Right atrium auricular region (tissue), 2 donors: ENCODE results near the gene MGAT1. TPM values are rescaled to one million over a fixed set of nuclear protein-coding genes. Genes with fewer than 3 reads are reported as not detected.

Source experiments
- DNase-seq: peaks from one replicate; pipeline ENCODE4 v3.0.0-alpha.2; 2019; ENCODE audit warnings: low spot score
- H3K27ac ChIP-seq, 2 donors: fragments of 200-600 bp; sonication (generic); 1 replicate in 1 of 2; 2 replicates in 1 of 2; pipeline ENCODE4 v1.5.1; 2016 to 2019
- H3K27me3 ChIP-seq, 2 donors: fragments of 200-600 bp; sonication (generic); one replicate each; pipeline versions ENCODE4 v1.5.1 to v1.6.0; 2017 to 2019
- H3K36me3 ChIP-seq: fragments of 200-600 bp; sonication (generic); one replicate; pipeline ENCODE4 v1.5.1; 2016
- H3K4me1 ChIP-seq, 2 donors: fragments of 200-600 bp; sonication (generic); one replicate each; pipeline versions ENCODE4 v1.5.1 to v1.6.0; 2017 to 2019
- H3K4me3 ChIP-seq, 2 donors: fragments of 200-600 bp; sonication (generic); 1 replicate in 1 of 2; 2 replicates in 1 of 2; pipeline ENCODE4 v1.5.1; 2017 to 2019; ENCODE audit warnings: mild to moderate bottlenecking in 1 of 2, moderate library complexity in 1 of 2
- H3K9me3 ChIP-seq, 2 donors: fragments of 200-600 bp; sonication (generic); one replicate each; pipeline ENCODE4 v1.5.1; 2019
- total RNA-seq, 2 donors: library from RNA; depleted of rRNA; stranded (reverse); fragments of >200 nt; gene quantifications; one replicate each; pipeline ENCODE4 v1.1.0, GENCODE V29; 2016
- TF ChIP-seq, protein P1 (sequence below), 2 donors: fragments of 200-600 bp; sonication (generic); IDR thresholded peaks; one replicate each; pipeline ENCODE4 v1.5.1; 2019; ENCODE audit warnings: antibody characterized with exemption in 2 of 2

The MGAT1 gene
- total RNA-seq, 2 donors from 2014 or later: 84.1 to 130 TPM

DNA sequence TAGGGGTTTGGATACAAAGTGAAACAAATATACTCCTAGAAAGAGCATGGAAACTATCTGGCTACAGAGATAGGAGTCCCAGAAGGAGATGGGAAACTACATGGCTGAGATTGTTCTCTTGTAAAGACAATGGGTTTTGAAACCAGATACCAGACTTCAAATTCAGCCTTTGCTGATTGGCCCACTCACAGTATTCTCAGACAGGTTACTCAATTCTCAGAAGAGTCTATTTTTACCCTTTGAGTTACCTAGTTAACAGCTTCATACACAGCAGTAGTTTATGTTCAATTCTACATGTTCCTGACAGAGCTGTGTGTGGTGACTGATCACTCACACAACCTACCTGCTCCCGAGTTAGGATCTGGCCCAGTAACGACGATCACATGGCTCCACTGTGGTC, 44.4 kb upstream of the MGAT1 start:
- no peaks in the 10 kb centered on the region for H3K27me3 ChIP-seq
- TF ChIP-seq, protein P1, sequence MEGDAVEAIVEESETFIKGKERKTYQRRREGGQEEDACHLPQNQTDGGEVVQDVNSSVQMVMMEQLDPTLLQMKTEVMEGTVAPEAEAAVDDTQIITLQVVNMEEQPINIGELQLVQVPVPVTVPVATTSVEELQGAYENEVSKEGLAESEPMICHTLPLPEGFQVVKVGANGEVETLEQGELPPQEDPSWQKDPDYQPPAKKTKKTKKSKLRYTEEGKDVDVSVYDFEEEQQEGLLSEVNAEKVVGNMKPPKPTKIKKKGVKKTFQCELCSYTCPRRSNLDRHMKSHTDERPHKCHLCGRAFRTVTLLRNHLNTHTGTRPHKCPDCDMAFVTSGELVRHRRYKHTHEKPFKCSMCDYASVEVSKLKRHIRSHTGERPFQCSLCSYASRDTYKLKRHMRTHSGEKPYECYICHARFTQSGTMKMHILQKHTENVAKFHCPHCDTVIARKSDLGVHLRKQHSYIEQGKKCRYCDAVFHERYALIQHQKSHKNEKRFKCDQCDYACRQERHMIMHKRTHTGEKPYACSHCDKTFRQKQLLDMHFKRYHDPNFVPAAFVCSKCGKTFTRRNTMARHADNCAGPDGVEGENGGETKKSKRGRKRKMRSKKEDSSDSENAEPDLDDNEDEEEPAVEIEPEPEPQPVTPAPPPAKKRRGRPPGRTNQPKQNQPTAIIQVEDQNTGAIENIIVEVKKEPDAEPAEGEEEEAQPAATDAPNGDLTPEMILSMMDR (IDR thresholded peaks at IDR 0.05): no peak
- H3K4me3 ChIP-seq: no peak overlapping the region
- no peak for DNase-seq
- no peak overlapping the region for H3K27ac ChIP-seq
- peaks cover 44% of the 10 kb centered on the region for H3K36me3 ChIP-seq
- H3K4me1 ChIP-seq: no peaks in the 10 kb centered on the region
- H3K9me3 ChIP-seq: no peaks in the 10 kb centered on the region

DNA sequence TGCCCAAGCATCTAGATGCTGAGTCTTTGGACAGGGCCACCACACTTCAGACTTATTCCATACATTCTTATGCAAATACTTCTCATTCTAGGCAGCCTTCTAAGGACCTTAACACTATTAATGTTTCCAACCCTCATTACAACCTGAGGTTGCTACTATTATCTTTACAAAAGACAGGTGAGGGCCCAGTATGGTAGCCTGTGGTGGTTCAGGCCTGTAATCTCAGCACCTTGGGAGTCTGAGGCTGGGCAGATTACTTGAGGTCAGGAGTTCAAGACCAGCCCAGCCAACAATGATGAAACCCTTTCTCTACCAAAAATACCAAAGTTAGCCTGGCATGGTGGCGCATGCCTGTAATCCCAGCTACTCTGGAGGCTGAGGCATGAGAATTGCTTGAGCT, 42.3 kb upstream of the MGAT1 start:
- H3K27me3 ChIP-seq: no peaks in the 10 kb centered on the region
- TF ChIP-seq, protein P1 (IDR thresholded peaks at IDR 0.05): no peak
- DNase-seq: no peak
- H3K27ac ChIP-seq: no peak overlapping the region
- no peaks in the 10 kb centered on the region for H3K9me3 ChIP-seq
- no peak overlapping the region for H3K4me3 ChIP-seq
- peaks cover 24% of the 10 kb centered on the region for H3K36me3 ChIP-seq
- no peaks in the 10 kb centered on the region for H3K4me1 ChIP-seq

DNA sequence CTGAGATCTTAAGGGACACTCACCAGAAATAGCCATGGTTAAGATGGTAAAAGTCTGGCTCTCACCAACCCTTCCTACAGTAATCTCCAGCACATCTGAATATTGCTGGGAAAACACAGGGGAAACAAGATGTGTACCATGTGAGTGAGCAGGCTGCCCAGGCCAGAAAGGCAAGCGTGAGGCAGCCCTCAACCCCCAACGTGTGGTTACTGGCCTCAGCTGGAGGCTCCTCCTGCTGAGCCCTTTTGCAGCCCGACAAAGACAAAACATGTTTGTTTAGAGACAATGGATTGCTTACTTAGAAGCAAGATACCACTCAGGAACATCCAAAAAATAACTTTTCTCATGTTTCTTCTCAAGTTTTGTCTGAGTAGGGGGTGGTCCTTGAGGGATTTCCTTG, 41.8 kb upstream of the MGAT1 start:
- Histone ChIP-seq H3K36me3 (peaks cover 19% of the 10 kb centered on the region), H3K4me1 (no peaks in the 10 kb centered on the region), H3K9me3 (no peaks in the 10 kb centered on the region), H3K27ac (no peak overlapping the region), H3K27me3 (no peaks in the 10 kb centered on the region), H3K4me3 (no peak overlapping the region)
- TF ChIP-seq, protein P1 (IDR thresholded peaks at IDR 0.05): no peak
- no peak for DNase-seq

DNA sequence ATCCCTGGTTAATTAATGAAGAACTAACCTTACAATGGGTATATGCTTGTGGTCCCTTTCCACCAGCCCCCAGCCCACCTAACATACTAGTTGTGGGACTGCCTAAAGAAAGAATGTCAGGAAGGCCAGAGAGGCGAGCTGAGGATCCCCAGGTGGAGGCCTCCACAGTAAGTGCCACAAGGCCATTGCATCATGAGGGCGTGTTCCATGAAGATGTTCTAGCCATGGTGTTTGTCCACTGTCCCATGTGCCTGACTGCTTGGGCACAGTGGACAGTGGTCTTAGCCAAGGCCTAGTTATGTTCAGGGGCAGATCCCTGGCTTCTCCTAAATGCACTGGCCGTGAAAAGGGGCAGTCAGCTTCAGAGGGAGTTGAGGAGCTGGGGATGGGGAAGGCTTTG, 37.3 kb upstream of the MGAT1 start:
- Histone ChIP-seq H3K36me3 (peaks cover 20% of the 10 kb centered on the region), H3K27me3 (no peaks in the 10 kb centered on the region), H3K4me3 (no peak overlapping the region), H3K4me1 (no peaks in the 10 kb centered on the region), H3K9me3 (no peaks in the 10 kb centered on the region), H3K27ac (no peak overlapping the region)
- no peak for DNase-seq
- TF ChIP-seq, protein P1 (IDR thresholded peaks at IDR 0.05): no peak

DNA sequence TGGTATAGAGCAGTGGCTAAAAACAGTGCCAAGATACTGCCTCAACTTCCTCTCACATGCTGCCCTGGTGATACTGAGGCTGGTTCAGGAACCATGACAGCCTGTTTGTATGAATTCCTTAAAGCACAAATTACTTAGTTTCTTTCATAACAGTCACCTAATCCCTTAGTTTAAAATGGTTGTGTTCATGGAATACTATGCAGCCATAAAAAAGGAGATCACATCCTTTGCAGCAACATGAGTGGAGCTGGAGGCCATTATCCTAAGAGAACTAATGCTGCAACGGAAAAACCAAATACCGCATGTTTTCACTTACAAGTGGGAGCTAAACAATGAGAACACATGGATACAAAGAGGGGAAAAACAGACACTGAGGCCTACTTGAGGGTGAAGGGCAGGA, 36.6 kb upstream of the MGAT1 start:
- H3K36me3 ChIP-seq: peaks cover 27% of the 10 kb centered on the region
- H3K27ac ChIP-seq: no peak overlapping the region
- H3K4me3 ChIP-seq: no peak overlapping the region
- no peaks in the 10 kb centered on the region for H3K27me3 ChIP-seq
- H3K9me3 ChIP-seq: no peaks in the 10 kb centered on the region
- no peak for DNase-seq
- TF ChIP-seq, protein P1 (IDR thresholded peaks at IDR 0.05): no peak
- no peaks in the 10 kb centered on the region for H3K4me1 ChIP-seq

DNA sequence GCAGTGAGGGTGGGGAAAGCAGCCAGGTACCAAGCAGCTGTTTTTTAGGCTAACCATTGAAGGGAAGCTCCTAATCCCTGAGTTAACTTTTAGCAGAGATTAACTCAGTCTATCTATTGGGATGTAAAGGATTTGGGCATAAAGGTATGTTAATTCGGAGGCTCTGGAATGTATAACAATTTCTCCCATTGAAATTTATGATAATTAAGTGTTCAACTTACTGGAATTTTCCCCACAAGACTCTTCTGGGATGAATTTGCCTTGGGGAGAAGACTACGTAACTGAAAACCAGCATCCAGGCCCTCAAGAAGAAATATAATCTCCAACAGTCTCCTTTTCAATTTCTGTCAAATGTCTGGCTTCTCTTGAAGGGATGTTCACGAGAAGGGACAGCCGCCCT, 34.9 kb upstream of the MGAT1 start:
- no peak overlapping the region for H3K27ac ChIP-seq
- no peaks in the 10 kb centered on the region for H3K27me3 ChIP-seq
- peaks cover 0 to 7% of the 10 kb centered on the region in 2 donors for H3K4me1 ChIP-seq
- no peaks in the 10 kb centered on the region for H3K9me3 ChIP-seq
- H3K36me3 ChIP-seq: peaks cover 27% of the 10 kb centered on the region
- TF ChIP-seq, protein P1 (IDR thresholded peaks at IDR 0.05): no peak
- no peak overlapping the region for H3K4me3 ChIP-seq
- no peak for DNase-seq
